Measurements from ENCODE around the gene BCAT1. TPM values are rescaled to one million over a fixed set of nuclear protein-coding genes. Genes with fewer than 3 reads are reported as not detected.

Gene BCAT1
- total and polyA plus RNA-seq, 2 of the 8 experiments (the other 6 are each of a cell fraction or from before 2014, with no cell fraction given), result 19.7 to 263 TPM

DNA sequence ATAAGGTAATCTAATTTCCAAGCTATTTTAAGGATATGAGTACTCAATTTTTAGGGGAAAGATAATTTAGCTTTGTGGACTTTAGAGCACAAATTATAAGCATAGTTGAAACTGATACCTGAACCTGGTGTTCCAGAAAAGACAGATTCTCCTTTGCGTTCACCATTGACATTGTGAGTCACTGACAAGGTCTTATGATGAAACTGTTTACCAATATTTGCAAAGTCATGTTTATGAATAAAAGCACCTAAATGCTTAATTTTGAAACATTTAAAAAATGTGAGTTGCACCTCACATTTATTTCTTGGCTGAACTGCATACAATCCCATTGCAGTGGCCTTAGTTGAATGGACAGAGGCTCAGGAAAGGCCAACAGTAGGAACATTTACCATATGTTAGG is 3.9 kb downstream of the BCAT1 start (continued):
- TF ChIP-seq JUN (IDR thresholded peaks at IDR 0.05; ENCODE audit: low read depth, low read length), result no peak
- TF ChIP-seq CBX8 (IDR thresholded peaks at IDR 0.05; ENCODE audit: borderline replicate concordance, low read depth, low read length), result no peak
- TF ChIP-seq TCF12 (IDR thresholded peaks at IDR 0.05; ENCODE audit: low read depth, low read length), result no peak
- TF ChIP-seq TEAD4 (IDR thresholded peaks at IDR 0.05; ENCODE audit: low read depth, low read length), result no peak

Measured in H1 (cell line).